ENCODE results near the gene IL25. TPM values are rescaled to one million over a fixed set of nuclear protein-coding genes. Genes with fewer than 3 reads are reported as not detected.
"Not testable (repeated sequence)": the region's sequence is repeated elsewhere in the genome, so short reads cannot be mapped to it uniquely, and the experiment has no call there.

IL25 gene
- total and polyA plus RNA-seq, 4 donors = not detected

DNA sequence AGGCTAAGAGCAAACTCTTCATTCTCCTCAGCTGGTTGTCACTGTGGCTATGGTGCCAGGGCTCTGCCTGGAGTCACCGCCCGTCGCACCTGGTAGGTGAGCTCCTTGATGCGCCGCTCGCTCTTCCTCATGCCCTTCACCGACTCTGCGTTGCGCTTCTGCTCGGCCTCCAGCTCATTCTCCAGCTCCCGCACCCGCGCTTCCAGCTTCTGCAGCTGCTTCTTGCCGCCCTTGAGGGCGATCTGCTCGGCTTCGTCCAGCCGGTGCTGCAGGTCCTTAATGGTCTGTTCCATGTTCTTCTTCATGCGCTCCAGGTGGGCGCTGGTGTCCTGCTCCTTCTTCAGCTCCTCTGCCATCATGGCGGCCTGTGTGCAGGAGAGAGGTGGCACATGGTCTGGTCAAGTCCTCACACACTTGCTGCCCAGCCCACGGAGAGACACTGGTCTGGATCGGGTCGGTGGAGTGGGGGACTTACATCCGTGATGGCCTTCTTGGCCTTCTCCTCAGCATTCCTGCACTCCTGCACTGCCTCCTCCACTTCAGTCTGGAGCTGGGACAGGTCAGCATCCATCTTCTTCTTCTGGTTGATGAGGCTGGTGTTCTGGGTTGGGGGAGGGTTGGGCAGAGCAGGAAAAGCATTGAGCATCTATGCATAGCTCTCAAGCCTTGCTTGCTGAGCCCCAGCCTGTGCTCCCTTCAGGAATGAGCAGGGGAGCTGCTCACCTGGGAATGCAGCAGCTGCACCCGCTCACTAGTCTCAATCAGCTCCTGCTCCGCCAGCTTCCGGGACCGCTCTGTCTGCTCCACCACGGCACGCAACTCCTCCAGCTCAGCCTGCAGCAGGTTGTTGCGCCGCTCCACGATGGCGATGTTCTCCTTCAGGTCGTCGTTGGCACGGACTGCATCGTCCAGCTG lies 42.6 kb downstream of the IL25 start:
- Histone ChIP-seq H3K9me3 (ENCODE audit: control insufficient read depth in 4 of 4, insufficient read depth in 3 of 4, low read length in 3 of 4) (no peaks in the 10 kb centered on the region), H3K27me3 (ENCODE audit: control insufficient read depth in 3 of 3, insufficient read depth in 3 of 3, low read length in 2 of 3) (no peaks in the 10 kb centered on the region), H3K4me3 (no peak overlapping the region), H3K36me3 (ENCODE audit: control insufficient read depth in 4 of 4, insufficient read depth in 4 of 4, low read length in 4 of 4) (no peaks in the 10 kb centered on the region), H3K4me1 (ENCODE audit: control insufficient read depth in 5 of 5, insufficient read depth in 5 of 5, low read length in 5 of 5) (no peaks in the 10 kb centered on the region), H3K27ac (ENCODE audit: low read depth in 1 of 2, low read length in 1 of 2) (peak overlapping the region in 1 of 2 donors; percentile 93), H3K9ac (ENCODE audit: insufficient read depth in 1 of 2, low read length in 2 of 2) (no peak overlapping the region)
- TF ChIP-seq, protein P1, sequence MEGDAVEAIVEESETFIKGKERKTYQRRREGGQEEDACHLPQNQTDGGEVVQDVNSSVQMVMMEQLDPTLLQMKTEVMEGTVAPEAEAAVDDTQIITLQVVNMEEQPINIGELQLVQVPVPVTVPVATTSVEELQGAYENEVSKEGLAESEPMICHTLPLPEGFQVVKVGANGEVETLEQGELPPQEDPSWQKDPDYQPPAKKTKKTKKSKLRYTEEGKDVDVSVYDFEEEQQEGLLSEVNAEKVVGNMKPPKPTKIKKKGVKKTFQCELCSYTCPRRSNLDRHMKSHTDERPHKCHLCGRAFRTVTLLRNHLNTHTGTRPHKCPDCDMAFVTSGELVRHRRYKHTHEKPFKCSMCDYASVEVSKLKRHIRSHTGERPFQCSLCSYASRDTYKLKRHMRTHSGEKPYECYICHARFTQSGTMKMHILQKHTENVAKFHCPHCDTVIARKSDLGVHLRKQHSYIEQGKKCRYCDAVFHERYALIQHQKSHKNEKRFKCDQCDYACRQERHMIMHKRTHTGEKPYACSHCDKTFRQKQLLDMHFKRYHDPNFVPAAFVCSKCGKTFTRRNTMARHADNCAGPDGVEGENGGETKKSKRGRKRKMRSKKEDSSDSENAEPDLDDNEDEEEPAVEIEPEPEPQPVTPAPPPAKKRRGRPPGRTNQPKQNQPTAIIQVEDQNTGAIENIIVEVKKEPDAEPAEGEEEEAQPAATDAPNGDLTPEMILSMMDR (IDR thresholded peaks at IDR 0.05; ENCODE audit: control extremely low read depth, extremely low read depth) = no peak
- WGBS, 2 donors = 94 to 96% methylated on average over 36 to 39 of the region's 39 CpGs
- no peak for ATAC-seq (ENCODE audit: insufficient read depth, low FRiP score)
- DNase-seq = no peak

DNA sequence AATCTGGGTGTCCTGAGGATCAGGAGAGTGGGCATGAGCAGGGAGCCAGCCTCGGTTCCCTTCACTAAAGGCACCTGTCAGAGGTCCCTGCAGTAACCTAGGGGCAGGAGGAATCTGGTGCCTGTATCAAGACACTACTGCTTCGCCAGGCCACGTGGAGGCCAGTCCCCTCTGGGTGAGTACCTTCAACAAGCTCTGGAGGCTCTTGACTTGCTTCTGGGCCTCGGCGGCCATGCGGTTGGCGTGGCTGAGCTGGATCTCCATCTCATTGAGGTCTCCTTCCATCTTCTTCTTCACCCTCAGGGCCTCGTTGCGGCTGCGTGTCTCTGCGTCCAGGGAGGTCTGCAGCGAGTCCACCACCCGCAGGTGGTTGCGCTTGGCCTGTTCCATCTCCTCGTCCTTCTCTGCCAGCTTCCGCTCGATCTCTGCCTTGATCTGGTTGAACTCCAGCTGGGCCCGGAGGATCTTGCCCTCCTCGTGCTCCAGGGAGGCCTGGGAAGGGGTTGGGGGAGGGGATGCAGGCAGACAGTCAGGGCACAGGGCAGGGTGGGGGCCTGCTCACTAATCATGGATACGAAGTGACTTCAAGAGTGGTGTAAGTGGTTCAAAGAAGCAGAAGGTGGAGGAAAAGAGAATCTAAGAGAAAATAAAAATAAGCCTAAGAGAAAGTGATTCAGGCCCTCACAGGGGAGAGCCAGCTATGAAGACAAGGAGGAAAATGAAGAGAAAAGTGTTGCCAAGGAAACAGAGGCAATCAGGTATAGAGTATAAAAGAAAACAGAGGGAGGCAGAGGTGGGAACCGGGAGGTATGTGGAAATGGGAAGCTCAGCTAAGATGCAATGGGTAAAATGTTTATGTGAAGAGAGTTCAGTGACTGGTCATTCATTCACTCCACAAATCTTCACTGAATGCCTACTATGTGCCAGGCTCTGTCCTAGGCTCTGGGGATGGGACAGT lies 43.5 kb downstream of the IL25 start:
- Histone ChIP-seq H3K4me1 (ENCODE audit: control insufficient read depth in 5 of 5, insufficient read depth in 5 of 5, low read length in 5 of 5) (no peaks in the 10 kb centered on the region), H3K36me3 (ENCODE audit: control insufficient read depth in 4 of 4, insufficient read depth in 4 of 4, low read length in 4 of 4) (no peaks in the 10 kb centered on the region), H3K4me3 (no peak overlapping the region), H3K27me3 (ENCODE audit: control insufficient read depth in 3 of 3, insufficient read depth in 3 of 3, low read length in 2 of 3) (no peaks in the 10 kb centered on the region), H3K9me3 (ENCODE audit: control insufficient read depth in 4 of 4, insufficient read depth in 3 of 4, low read length in 3 of 4) (no peaks in the 10 kb centered on the region), H3K27ac (ENCODE audit: low read depth in 1 of 2, low read length in 1 of 2) (peak overlapping the region in 1 of 2 donors; percentile 93), H3K9ac (ENCODE audit: insufficient read depth in 1 of 2, low read length in 2 of 2) (no peak overlapping the region)
- TF ChIP-seq, protein P1 (IDR thresholded peaks at IDR 0.05; ENCODE audit: control extremely low read depth, extremely low read depth) = no peak
- no peak for DNase-seq
- no peak for ATAC-seq (ENCODE audit: insufficient read depth, low FRiP score)
- WGBS, 2 donors = 76 to 85% methylated on average over 21 of the region's 21 CpGs

DNA sequence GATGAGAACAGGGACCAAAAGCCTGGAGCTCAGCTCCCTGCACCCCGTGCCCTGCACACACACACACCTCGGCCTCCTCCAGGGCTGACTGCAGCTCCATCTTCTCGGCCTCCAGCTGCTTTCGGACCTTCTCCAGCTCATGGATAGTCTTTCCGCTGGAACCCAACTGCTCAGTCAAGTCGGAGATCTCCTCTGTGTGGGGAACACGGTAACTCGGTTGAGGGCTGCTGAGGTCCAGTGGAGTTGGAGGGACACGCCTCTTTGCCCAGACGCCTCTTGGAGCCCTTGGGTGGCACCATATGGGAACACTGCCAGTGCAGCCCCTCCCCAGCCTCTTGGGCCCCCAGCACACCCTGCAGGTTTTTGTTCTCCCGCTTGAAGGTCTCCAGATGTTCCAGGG lies 44.2 kb downstream of the IL25 start:
- no peak for DNase-seq

DNA sequence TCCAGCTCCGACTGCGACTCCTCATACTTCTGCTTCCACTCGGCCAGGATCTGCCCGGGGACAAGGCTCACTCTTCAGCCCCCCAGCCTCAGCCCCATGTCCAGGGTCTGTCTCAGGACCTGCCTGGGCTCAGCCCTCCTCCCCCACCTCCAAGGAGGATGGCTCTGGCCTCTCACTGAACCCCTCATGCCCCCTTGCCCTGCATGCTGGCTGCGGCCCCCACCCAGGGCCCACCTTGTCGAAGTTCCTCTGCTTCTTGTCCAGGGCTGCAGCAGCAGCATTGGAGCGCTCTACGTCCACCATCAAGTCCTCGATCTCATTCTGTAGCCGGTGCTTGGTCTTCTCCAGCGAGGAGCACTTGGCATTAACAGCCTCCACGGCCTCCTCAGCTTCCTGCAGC lies 44.7 kb downstream of the IL25 start:
- not testable (repeated sequence) for DNase-seq; H3K4me3 ChIP-seq; H3K9me3 ChIP-seq (ENCODE audit: control insufficient read depth in 4 of 4, insufficient read depth in 3 of 4, low read length in 3 of 4); H3K27me3 ChIP-seq (ENCODE audit: control insufficient read depth in 3 of 3, insufficient read depth in 3 of 3, low read length in 2 of 3); ATAC-seq (ENCODE audit: insufficient read depth, low FRiP score); H3K4me1 ChIP-seq (ENCODE audit: control insufficient read depth in 5 of 5, insufficient read depth in 5 of 5, low read length in 5 of 5); H3K9ac ChIP-seq (ENCODE audit: insufficient read depth in 1 of 2, low read length in 2 of 2); H3K36me3 ChIP-seq (ENCODE audit: control insufficient read depth in 4 of 4, insufficient read depth in 4 of 4, low read length in 4 of 4)
- WGBS, 2 donors = 77 to 81% methylated on average over 12 of the region's 12 CpGs
- H3K27ac ChIP-seq (ENCODE audit: low read depth in 1 of 2, low read length in 1 of 2) = peak overlapping the region in 1 of 2 donors; percentile 93

More for the DNA sequence above, 44.2 kb downstream of the IL25 start:
- H3K4me1 ChIP-seq (ENCODE audit: control insufficient read depth in 5 of 5, insufficient read depth in 5 of 5, low read length in 5 of 5) = no peaks in the 10 kb centered on the region
- 87 to 91% methylated on average over 11 of the region's 11 CpGs for WGBS, 2 donors
- no peak overlapping the region for H3K4me3 ChIP-seq
- no peaks in the 10 kb centered on the region for H3K9me3 ChIP-seq (ENCODE audit: control insufficient read depth in 4 of 4, insufficient read depth in 3 of 4, low read length in 3 of 4)
- no peaks in the 10 kb centered on the region for H3K36me3 ChIP-seq (ENCODE audit: control insufficient read depth in 4 of 4, insufficient read depth in 4 of 4, low read length in 4 of 4)
- no peaks in the 10 kb centered on the region for H3K27me3 ChIP-seq (ENCODE audit: control insufficient read depth in 3 of 3, insufficient read depth in 3 of 3, low read length in 2 of 3)
- no peak for ATAC-seq (ENCODE audit: insufficient read depth, low FRiP score)
- peak overlapping the region in 1 of 2 donors; percentile 93 for H3K27ac ChIP-seq (ENCODE audit: low read depth in 1 of 2, low read length in 1 of 2)
- TF ChIP-seq, protein P1 (IDR thresholded peaks at IDR 0.05; ENCODE audit: control extremely low read depth, extremely low read depth) = no peak
- no peak overlapping the region for H3K9ac ChIP-seq (ENCODE audit: insufficient read depth in 1 of 2, low read length in 2 of 2)
